Karpas-422 (cell line): Measurements from ENCODE around the gene HDAC5. TPM values are rescaled to one million over a fixed set of nuclear protein-coding genes. Genes with fewer than 3 reads are reported as not detected.

Source experiments
- DNase-seq: peaks from one replicate; pipeline ENCODE4 v3.0.0-alpha.2; 2015
- H2AFZ ChIP-seq: fragments of 200-600 bp; sonication (generic); 2 replicates; pipeline ENCODE4 v1.6.1; 2014; ENCODE audit warnings: antibody characterized with exemption, low read length, mixed read lengths
- H3K27ac ChIP-seq: fragments of 200-600 bp; sonication (generic); 2 replicates; pipeline ENCODE4 v1.5.1; 2014; ENCODE audit warnings: mild to moderate bottlenecking, low read length, moderate library complexity
- H3K27me3 ChIP-seq: fragments of 200-600 bp; sonication (generic); 2 replicates; pipeline ENCODE4 v1.6.1; 2014; ENCODE audit warnings: low read length, mixed read lengths
- H3K36me3 ChIP-seq: fragments of 200-600 bp; sonication (generic); 2 replicates; pipeline ENCODE4 v1.6.1; 2014; ENCODE audit warnings: low read length, mixed read lengths; ENCODE audit not compliant: insufficient read depth
- H3K4me1 ChIP-seq: fragments of 200-600 bp; sonication (generic); 2 replicates; pipeline ENCODE4 v1.6.1; 2014; ENCODE audit warnings: mild to moderate bottlenecking, low read length, mixed read lengths
- H3K4me2 ChIP-seq: fragments of 200-600 bp; sonication (generic); 2 replicates; pipeline ENCODE4 v1.6.1; 2014; ENCODE audit warnings: low read length, low read depth, mild to moderate bottlenecking; ENCODE audit not compliant: poor library complexity, severe bottlenecking
- H3K4me3 ChIP-seq: fragments of 200-600 bp; sonication (generic); 2 replicates; pipeline ENCODE4 v1.5.1; 2014; ENCODE audit warnings: mild to moderate bottlenecking, antibody characterized with exemption, low read length, mixed read lengths
- H3K79me2 ChIP-seq: fragments of 200-600 bp; sonication (generic); 2 replicates; pipeline ENCODE4 v1.6.1; 2014; ENCODE audit warnings: mild to moderate bottlenecking, low read length, mixed read lengths
- H3K9ac ChIP-seq: fragments of 200-600 bp; sonication (generic); 2 replicates; pipeline ENCODE4 v1.6.0; 2014; ENCODE audit warnings: low read length
- H3K9me2 ChIP-seq: fragments of 200-600 bp; sonication (generic), shearing (Covaris generic); replicated peaks from 2 replicates; pipeline ENCODE4 v1.6.0; 2014; ENCODE audit warnings: mild to moderate bottlenecking, low read length, moderate library complexity; ENCODE audit not compliant: insufficient read depth
- H3K9me3 ChIP-seq: fragments of 300-700, 200-600 bp; sonication (generic); 2 replicates; pipeline ENCODE4 v1.6.1; 2014; ENCODE audit warnings: low read length, mixed read lengths
- H4K20me1 ChIP-seq: fragments of 200-600 bp; sonication (generic); 2 replicates; pipeline ENCODE4 v1.6.1; 2014; ENCODE audit warnings: mild to moderate bottlenecking, antibody characterized with exemption, low read length, low read depth; ENCODE audit not compliant: insufficient read depth
- total RNA-seq: library from RNA; depleted of rRNA; stranded (reverse); fragments of >200 nt; shearing (Covaris generic); gene quantifications from 2 replicates; pipeline ENCODE4 v1.2.3, GENCODE V29; 2014; ENCODE audit warnings: low replicate concordance

Gene HDAC5
- total RNA-seq, 1 experiment from 2014 or later: 24.4 TPM

GRCh38 chr17:44117351-44117750, 6.1 kb downstream of the HDAC5 start:
- no peak overlapping the region for H3K9ac ChIP-seq
- H2AFZ ChIP-seq: no peak overlapping the region
- no peaks in the 10 kb centered on the region for H3K27me3 ChIP-seq
- H3K27ac ChIP-seq: no peak overlapping the region
- DNase-seq: no peak
- no peak overlapping the region for H3K4me2 ChIP-seq
- H3K79me2 ChIP-seq: no peaks in the 10 kb centered on the region
- peaks cover under 1% of the 10 kb centered on the region for H3K4me1 ChIP-seq
- H3K36me3 ChIP-seq: no peaks in the 10 kb centered on the region
- H3K9me3 ChIP-seq: no peaks in the 10 kb centered on the region
- H3K9me2 ChIP-seq: no peaks in the 10 kb centered on the region
- H4K20me1 ChIP-seq: peaks cover 30% of the 10 kb centered on the region; the same call in 1 of the 2 replicates
- no peak overlapping the region for H3K4me3 ChIP-seq

- H4K20me1 ChIP-seq: peaks cover 35% of the 10 kb centered on the region; the same call in 1 of the 2 replicates
- H3K36me3 ChIP-seq: no peaks in the 10 kb centered on the region
- peaks cover 14% of the 10 kb centered on the region for H3K4me1 ChIP-seq
- no peak overlapping the region for H3K27ac ChIP-seq
- no peak overlapping the region for H2AFZ ChIP-seq
- no peaks in the 10 kb centered on the region for H3K9me3 ChIP-seq
- peak; percentile 58 for DNase-seq
- no peaks in the 10 kb centered on the region for H3K27me3 ChIP-seq
- H3K4me3 ChIP-seq: no peak overlapping the region
- H3K9ac ChIP-seq: no peak overlapping the region
- no peaks in the 10 kb centered on the region for H3K9me2 ChIP-seq
- H3K79me2 ChIP-seq: no peaks in the 10 kb centered on the region
- H3K4me2 ChIP-seq: no peak overlapping the region
These were observed 7.6 kb downstream of the HDAC5 start for GRCh38 chr17:44115585-44116415.

- no peak for DNase-seq
- no peak overlapping the region for H3K9ac ChIP-seq
- no peak overlapping the region for H3K4me3 ChIP-seq
- no peaks in the 10 kb centered on the region for H3K27me3 ChIP-seq
- H3K9me3 ChIP-seq: no peaks in the 10 kb centered on the region
- peaks cover 18% of the 10 kb centered on the region for H3K4me1 ChIP-seq
- H4K20me1 ChIP-seq: peaks cover 41% of the 10 kb centered on the region; the same call in 1 of the 2 replicates
- H3K36me3 ChIP-seq: no peaks in the 10 kb centered on the region
- no peak overlapping the region for H3K27ac ChIP-seq
- no peaks in the 10 kb centered on the region for H3K79me2 ChIP-seq
- no peaks in the 10 kb centered on the region for H3K9me2 ChIP-seq
- H2AFZ ChIP-seq: no peak overlapping the region
- H3K4me2 ChIP-seq: no peak overlapping the region
These were observed 9.3 kb downstream of the HDAC5 start for GRCh38 chr17:44113868-44114840.

GRCh38 chr17:44113382-44113781, 10.1 kb downstream of the HDAC5 start:
- Histone ChIP-seq H3K9me3 (no peaks in the 10 kb centered on the region), H3K9me2 (no peaks in the 10 kb centered on the region), H3K79me2 (no peaks in the 10 kb centered on the region), H3K4me2 (no peak overlapping the region), H4K20me1 (peaks cover 38% of the 10 kb centered on the region; the same call in 1 of the 2 replicates), H2AFZ (no peak overlapping the region), H3K4me3 (no peak overlapping the region), H3K4me1 (peaks cover 18% of the 10 kb centered on the region), H3K27ac (no peak overlapping the region), H3K27me3 (no peaks in the 10 kb centered on the region), H3K9ac (no peak overlapping the region), H3K36me3 (no peaks in the 10 kb centered on the region)
- DNase-seq: no peak

GRCh38 chr17:44112284-44113280, 10.9 kb downstream of the HDAC5 start:
- no peaks in the 10 kb centered on the region for H3K36me3 ChIP-seq
- no peak overlapping the region for H3K9ac ChIP-seq
- no peak for DNase-seq
- H3K4me1 ChIP-seq: peaks cover 18% of the 10 kb centered on the region
- no peak overlapping the region for H3K27ac ChIP-seq
- no peak overlapping the region for H3K4me2 ChIP-seq
- H3K9me3 ChIP-seq: no peaks in the 10 kb centered on the region
- no peaks in the 10 kb centered on the region for H3K9me2 ChIP-seq
- no peaks in the 10 kb centered on the region for H3K27me3 ChIP-seq
- H2AFZ ChIP-seq: no peak overlapping the region
- no peak overlapping the region for H3K4me3 ChIP-seq
- H4K20me1 ChIP-seq: peaks cover 32% of the 10 kb centered on the region; the same call in 1 of the 2 replicates
- H3K79me2 ChIP-seq: no peaks in the 10 kb centered on the region

- Histone ChIP-seq H3K4me3 (0 out of 2 replicates have a peak overlapping the region, but pooled peaks have one; percentile 23), H3K36me3 (no peaks in the 10 kb centered on the region), H3K27me3 (no peaks in the 10 kb centered on the region), H3K4me2 (peak overlapping the region; percentile 64), H3K27ac (no peak overlapping the region), H3K4me1 (peaks cover 18% of the 10 kb centered on the region), H2AFZ (no peak overlapping the region), H3K79me2 (no peaks in the 10 kb centered on the region), H3K9me3 (no peaks in the 10 kb centered on the region), H3K9ac (no peak overlapping the region), H3K9me2 (no peaks in the 10 kb centered on the region), H4K20me1 (peaks cover 31% of the 10 kb centered on the region; the same call in 1 of the 2 replicates)
- DNase-seq: no peak
These were observed 11.7 kb downstream of the HDAC5 start for GRCh38 chr17:44111777-44112176.

- H3K27ac ChIP-seq: no peak overlapping the region
- H3K4me1 ChIP-seq: peaks cover 18% of the 10 kb centered on the region
- peak overlapping the region; percentile 23; the same call in 1 of the 2 replicates for H3K4me3 ChIP-seq
- H3K9me2 ChIP-seq: no peaks in the 10 kb centered on the region
- peak overlapping the region; percentile 30; the same call in 1 of the 2 replicates for H3K9ac ChIP-seq
- peak; percentile 64 for DNase-seq
- H3K9me3 ChIP-seq: no peaks in the 10 kb centered on the region
- peaks cover 26% of the 10 kb centered on the region; the same call in 1 of the 2 replicates for H4K20me1 ChIP-seq
- no peaks in the 10 kb centered on the region for H3K36me3 ChIP-seq
- H2AFZ ChIP-seq: no peak overlapping the region
- H3K4me2 ChIP-seq: peak overlapping the region; percentile 64
- H3K79me2 ChIP-seq: no peaks in the 10 kb centered on the region
- no peaks in the 10 kb centered on the region for H3K27me3 ChIP-seq
These were observed 12.4 kb downstream of the HDAC5 start for GRCh38 chr17:44110823-44111633.
